ENCODE data around the gene STMN3.
"Not testable (repeated sequence)": the region's sequence is repeated elsewhere in the genome, so short reads cannot be mapped to it uniquely, and the experiment has no call there.

Gene STMN3

DNA sequence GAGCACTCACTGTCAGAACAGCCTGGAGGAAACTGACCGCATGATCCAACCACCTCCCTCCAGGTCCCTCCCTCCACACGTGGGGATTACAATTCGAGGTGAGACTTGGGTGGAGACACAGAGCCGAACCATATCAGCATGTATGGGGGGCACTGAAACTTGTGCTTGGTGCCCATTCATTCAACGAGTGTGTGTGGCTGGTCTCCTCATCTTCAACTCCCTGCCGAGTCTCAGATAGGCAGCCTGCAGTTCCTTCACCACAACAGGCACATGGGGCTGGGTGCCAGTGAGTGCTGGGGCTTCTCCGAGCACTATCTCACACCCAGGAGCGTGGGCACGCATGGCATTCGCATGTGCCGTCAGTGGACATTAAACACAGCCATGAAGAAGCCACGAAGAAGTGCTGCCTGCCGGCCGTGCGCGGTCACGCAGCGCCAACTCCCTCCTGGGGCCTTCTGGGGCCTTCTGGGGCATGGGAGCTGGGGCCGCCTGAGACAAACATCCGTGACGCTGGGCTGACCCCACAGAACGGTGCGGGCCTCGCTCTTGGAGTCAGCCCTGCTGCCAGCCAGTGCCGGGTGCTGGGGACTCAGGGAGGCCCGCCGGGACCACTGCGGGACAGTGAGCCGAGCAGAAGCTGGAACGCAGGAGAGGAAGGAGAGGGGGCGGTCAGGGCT lies 4.2 kb upstream of the STMN3 start:
- DNase-seq (ENCODE audit: low read depth) = no peak

DNA sequence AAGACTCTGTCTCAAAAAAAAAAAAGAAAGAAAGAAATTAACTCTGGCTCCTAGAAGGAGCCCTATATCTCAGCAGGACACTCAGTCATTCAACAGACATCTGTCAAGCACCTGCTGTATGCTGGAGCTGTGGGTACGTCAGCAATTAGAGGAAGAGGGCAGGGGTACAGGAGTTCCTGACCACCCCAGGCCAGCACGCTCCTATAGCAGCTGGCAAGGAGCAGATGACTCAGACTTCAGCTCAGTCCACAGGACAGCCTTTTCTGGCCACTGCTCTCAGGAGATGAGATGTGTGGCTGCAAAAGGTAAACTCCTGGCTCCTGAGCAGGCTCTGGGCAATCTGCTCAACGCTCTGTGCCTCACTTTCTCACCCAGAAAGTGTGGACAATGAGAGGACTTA lies 3.2 kb upstream of the STMN3 start:
- no peak for DNase-seq (ENCODE audit: low read depth)

DNA sequence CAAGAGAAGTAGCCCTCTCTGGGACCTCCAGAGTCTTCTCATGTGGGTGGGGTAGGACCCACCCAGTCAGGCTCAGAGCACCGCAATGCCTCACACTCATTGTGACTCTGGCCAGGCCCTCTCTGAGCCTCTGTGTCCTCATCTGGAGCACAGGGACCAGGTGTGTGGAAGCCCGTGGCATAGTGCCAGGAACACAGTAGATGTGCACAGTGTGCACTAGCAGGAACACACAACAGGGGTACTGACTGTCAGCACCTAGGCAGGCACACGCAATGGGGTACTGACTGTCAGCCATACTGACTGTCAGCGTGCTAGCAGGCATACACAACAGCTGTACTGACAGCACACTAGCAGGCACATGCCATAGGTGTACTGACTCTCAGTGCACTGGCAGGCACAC lies 2.0 kb upstream of the STMN3 start:
- no peak for DNase-seq (ENCODE audit: low read depth)

DNA sequence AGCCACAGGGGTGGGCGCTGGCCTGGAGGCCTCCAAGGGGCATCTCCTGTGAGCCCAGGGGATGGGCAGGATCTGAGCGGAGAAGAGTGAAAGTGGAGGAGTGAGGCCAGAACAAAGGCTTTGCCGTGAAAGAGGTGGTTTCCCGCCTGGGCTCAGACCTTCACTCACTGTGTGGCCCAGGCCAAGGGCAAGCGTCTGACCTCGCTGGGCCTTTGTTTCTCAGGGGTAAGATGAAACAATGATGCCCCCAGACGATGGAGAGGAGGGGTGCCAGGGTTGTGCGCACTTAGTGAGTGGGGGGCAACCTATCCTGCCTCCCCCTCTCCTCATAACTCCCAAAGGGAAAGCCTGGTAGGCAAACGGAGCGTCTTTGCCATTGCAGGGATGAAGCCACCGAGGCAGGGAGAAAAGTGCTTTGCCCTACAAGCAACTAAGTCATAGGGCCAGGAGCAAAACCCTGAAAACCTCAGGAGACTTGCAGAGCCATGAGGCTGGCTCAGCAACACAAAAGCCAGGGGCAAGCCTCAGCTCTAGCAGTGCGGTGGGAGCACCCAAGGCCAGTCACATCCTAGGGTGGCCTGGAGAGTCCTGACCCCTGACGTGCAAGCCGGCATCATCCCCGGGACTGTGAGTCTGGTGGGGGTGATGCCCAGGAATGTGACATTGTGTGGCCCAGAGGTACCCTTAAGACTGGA lies 897 bp upstream of the STMN3 start:
- DNase-seq (ENCODE audit: low read depth) = no peak

DNA sequence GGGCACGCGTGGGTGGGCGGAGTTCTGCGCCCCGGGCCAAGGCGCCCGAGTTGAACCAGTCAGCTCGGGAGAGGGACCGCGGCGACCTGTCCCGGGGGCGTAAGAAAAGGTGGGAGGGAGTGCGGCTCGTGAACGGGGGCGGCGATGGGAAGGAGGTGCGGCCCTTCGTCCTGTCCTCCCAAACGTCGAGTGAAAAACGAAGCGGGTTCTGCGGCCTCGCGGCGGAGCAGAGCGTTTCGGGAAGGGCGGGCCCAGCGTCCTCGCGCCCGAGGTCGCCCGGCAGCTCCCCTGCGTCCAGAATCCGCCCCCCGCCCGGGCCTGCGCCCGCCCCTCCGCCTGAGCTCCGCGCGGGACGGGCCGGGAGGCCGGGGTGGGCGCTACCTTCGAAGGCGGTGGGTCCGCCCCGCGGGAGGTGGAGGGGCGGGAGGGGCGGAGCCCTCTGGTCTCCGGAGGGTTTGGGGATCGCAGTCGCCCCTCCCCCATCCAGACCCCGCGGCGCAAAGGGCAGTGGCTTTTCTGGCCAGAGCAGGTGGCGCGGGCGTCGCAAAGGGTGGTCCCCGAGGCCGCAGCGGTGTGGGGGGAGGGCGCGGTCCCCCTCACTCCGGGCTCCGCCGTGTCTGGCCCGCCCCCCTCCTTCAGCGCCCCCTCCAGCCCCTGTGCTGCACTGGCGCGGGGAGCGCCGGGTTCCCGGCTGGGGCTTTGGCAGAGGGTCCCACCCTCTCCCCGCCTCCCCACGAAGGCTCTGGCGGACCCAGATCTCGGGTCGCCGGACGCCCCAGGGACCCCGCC lies 838 bp downstream of the STMN3 start:
- no peak for DNase-seq (ENCODE audit: low read depth)

DNA sequence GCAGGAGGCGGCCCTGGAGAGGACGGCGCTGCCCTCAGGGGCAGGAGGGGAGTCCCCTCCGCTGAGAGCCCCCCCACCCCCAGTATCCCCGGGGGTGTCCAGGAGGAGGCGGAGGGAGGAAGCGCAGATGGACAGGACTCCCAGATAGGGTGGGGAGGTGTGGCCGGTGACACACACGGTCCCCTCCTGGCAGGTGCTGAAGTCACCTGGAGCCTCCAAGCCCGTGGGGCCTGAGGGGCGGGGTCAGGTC lies 1.4 kb downstream of the STMN3 start:
- DNase-seq (ENCODE audit: low read depth) = no peak

DNA sequence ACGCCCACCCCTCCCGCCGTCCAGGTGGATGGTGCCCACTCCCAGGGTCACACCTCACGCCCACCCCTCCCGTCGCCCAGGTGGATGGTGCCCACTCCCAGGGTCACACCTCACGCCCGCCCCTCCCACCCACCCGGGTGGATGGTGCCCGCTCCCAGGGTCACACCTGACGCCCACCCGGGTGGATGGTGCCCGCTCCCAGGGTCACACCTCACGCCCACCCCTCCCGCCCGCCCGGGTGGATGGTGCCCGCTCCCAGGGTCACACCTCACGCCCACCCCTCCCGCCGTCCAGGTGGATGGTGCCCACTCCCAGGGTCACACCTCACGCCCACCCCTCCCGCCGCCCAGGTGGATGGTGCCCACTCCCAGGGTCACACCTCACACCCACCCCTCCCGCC lies 2.7 kb downstream of the STMN3 start:
- DNase-seq (ENCODE audit: low read depth) = not testable (repeated sequence)

DNA sequence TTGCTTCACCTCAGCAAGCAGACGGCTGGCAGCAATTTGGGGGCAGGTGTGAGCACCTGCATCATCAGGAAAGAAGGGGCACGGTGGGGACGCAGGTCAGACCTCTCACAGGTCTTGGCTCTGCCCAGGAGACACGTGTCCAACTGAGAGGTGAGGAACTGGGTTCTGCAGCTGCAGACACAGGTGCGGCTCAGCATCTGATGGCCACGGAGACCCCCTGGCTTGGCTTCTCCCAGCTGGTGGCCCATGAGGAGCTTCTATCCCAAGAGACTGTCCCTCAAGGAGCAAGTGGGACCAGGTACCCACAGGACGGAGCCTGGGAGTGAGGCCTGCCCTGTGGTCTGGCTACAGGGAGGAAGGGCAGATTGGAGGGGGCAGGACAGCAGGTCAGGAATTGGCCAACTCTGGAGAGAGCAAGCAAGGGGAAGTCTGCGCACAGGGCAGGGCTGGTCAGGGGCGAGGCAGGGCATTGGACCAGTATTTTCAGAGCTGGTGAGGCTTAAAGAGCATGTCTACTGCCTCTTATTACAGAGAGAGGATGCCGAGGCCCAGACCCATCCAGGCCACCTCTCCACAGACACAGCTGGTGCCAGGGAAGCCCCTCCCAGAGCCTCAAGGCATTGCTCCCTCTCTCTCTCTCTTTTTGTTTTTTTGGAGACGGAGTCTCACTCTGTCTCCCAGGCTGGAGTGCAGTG lies 4.2 kb downstream of the STMN3 start:
- DNase-seq (ENCODE audit: low read depth) = no peak

DNA sequence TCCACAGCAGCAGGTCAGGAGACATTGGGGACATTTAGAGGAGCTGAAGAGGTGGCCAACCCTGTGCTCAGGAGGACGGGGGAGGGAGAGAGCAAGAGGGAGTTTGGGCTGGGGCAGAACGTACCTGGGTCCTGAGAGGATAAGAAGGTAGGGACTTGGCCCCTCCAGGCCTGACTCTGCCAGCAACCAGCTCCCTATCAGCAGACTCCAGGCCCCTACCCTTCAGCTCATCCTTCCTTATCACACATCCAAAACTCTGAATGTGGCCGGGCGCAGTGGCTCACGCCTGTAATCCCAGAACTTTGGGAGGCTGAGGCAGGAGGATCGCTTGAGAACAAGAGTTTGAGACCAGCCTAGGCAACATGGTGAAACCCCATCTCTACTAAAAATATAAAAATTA lies 5.0 kb downstream of the STMN3 start:
- no peak for DNase-seq (ENCODE audit: low read depth)

DNA sequence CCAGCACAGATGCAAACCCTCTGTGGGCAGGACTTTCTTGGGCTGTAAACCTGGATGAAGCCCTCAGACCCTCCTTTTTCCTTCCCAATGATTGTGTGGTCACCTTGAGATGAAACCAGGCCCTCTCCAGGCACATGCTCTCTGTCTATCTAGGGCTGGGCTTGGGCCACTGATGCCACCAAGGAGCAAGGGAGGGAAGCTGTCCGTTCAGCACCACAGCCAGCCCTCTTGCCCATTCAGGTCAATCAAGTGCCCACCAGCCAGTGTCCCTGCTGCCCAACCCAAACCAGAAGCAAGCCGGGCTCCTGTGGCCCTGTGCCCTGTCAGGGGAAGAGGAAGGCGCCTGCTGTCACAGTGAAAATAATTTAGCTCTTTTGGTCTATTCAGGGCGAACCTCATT lies 8.0 kb downstream of the STMN3 start:
- DNase-seq (ENCODE audit: low read depth) = no peak

DNA sequence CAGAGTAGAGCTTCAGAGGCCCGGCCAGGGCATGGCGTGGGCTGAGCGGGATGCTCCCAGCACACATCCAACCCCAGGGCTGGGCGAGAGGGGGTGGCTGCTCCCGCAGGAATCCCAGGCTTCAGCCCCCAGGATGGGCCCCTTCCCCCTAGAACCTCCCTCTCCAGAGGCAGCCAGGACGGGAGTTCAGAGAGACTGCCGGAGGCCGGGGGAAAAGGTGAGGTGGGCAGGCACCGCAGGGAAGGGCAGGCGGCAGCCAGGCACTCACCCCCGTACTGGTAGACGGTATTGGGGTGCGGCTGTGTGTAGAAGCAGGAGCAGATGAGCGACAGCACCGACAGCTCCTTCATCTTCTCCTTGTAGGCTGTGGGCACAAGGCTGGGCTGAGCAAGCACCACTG lies 9.3 kb downstream of the STMN3 start:
- no peak for DNase-seq (ENCODE audit: low read depth)

DNA sequence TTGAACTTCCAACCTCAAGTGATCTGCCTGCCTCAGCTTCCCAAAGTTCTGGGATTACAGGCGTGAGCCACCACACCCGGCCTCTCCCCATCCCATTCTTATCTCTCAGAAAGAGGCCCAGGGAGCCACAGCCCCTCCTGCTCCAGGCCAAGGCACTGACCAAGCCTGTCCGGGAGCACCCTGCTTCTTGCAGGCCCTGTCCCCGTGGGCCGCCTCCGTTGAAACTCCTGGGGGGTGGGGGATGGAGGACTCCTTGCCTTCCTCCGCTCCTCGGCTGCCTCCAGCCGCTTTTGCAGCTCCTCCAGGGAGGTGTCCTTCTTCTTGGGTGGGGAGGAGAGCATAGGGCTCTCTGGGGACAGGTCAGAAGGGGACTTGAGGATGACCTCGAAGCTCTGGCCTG lies 9.7 kb downstream of the STMN3 start:
- DNase-seq (ENCODE audit: low read depth) = no peak

DNA sequence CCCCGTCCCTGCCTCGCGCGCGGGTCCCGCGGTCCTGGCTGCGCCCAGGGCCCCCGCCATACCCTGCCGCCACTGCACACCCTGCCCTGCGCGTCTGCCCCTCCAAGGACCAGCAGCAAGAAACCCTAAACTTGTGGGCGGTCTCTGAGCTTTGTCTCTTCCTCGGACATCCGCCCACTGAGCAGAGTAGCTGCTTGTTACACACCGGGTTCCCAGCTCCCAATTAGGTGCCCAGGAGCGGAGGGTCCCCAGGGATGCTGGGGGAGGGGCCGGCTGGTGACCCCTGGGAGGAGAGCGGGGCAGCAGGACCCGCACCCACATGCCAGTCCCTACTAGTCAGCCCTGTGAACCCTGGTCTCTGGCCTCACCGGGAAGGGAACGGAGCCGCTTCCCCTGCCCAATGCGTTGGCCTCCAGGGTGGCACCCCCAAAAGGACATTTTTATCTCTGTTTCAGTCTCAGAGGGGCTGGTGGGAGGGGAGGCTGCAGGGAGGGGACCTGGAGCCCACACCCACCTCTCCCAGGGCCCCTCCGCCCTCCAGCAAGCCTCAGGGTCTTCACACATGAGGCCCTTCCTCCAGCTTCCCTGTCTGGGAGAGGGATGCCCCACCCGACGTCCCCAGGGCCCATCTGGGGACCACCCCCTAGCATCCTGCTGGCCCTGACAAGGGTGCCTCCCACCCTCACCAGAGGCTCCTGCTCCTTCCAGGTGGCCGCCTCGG lies 10.5 kb downstream of the STMN3 start:
- DNase-seq (ENCODE audit: low read depth) = no peak

DNA sequence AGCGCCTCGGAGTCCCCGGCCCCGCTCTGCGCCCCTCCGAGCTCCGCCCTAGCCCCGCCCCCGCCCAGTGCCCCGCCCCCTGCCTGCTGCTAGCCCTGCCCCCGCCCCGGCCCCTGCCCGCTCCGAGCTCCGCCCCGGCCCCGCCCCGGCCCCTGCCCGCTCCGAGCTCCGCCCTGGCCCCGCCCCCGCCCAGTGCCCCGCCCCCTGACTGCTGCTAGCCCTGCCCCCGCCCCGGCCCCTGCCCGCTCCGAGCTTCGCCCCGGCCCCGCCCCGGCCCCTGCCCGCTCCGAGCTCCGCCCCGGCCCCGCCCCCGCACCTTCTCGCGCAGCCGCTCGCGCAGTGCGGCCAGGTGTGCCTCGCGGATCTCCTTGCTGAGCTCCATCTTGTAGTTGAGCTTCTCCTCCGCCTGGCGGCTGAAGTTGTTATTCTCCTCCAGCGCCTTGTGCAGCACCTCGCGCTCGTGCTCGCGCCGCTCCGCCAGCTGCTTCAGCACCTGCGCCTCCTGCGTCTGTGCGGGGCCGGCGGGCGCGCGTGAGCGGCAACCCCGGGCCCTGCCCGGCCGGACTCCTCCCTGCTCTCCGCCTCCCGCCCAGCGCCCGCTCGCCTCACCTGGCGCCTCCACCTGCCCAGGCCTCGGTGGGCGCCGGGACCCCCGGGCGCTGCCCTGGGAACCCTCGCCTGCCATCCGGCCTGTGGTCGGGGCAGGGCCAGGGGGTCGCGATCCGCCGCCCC lies 11.3 kb downstream of the STMN3 start:
- peak; percentile 98 for DNase-seq (ENCODE audit: low read depth)

DNA sequence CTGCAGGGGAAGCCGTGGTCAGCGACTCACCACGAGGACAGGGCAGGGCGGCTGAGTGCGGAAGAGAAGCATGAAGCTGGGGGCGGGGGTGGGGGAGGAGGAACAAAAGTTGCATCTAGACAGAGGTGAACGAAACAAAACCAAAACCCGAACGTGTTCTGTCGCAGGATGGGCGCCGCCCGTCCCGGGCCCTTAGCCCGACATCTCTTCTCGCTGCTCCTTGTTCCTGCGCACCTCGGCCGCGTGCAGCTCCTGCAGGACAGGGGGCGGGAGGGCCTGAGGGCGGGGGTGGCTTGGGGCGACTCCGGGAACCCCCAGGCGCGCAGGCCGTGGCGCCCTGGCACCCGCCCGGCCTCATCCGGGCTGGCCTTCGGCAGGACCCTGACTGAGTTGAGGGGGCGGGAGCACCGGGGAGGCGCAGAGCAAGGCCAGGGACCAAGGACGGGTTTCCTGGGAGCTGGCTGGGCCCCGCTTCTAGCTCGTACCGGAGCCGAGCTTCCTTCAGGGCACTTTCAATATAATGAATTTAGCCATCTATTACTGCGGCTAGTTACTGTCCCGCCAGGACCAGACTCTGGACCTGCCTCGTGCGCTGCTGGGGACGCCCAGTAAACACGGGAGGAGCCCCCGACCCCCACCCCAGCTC lies 12.0 kb downstream of the STMN3 start:
- DNase-seq (ENCODE audit: low read depth) = no peak

DNA sequence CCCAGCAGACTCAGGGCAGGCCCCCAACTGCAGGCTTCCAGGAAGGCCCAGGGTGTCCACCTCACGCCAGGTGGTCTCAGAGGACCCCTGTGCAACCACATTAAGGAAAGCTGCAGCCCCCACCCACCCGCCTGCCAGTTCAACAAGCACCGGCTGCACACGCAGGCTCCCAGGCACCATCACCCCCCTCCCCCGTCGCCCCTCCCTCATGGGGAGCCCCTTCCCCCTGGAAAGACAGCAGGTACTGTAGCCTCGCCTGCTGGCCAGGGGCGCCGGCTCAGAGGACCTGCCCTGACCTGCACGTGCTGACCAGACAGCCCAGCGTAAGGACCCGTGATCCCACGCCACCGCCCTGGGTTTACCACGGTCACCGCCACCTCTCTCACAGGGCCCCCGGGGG lies 12.5 kb downstream of the STMN3 start:
- not testable (repeated sequence) for DNase-seq (ENCODE audit: low read depth)

DNA sequence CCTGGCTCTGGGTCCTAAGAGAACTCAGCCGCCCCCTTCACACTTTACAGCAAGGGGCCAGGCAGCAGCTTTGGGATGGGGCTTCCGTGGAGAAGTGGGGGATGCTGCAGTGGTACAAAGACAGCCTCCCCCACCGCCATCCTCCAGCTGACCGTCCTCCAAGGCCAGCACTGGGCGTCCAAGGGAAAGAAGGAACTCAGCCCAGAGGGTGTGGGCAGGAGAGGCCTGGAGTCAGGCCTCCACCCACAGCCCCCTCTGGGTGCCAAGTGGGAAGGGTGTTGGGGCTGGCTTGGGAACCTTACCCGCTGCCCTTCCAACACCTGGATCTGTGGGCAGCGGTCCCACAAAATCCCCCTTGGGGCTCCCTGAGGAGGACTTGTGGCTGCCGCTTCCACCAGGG lies 13.1 kb downstream of the STMN3 start:
- DNase-seq (ENCODE audit: low read depth) = no peak

DNA sequence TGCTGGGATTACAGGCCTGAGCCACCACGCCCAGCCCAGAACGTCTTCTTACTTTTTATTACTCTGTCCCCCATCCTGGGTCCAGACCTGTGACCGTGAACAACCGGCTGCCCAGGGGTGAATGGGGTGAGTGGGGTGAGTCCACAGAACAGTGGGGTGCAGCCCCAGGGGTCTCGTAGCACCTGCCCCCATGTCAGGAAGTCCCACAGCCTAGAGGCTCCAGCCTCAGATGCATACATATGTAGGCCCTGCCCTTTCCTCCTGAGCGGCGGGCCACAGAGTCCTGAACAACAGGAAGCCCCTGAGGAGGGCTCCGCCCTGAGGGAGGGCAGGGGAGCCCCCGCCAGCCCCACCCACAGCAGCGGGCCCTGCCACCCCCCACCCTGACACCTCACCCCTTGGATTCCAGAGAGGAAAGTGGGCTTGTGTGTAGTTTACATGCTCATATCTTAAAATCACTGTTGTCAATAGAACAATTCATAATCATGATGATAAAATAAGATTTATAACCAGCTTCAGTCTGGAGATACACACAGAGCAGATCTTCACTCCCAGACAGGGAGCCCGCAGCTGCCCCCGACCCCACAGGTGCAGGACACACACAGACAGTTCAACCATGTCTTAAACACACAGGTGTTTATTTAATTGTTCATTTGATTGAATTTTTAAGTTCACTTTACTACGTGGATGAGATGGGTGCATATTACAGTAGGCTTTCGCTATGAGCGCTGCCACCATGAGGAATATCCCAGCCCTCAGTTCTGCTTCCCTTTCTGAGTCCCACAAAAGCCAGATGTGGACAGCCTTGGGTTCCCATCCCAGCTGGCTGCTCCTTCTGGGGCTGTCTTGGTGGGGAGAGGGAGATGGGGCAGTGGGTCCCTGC lies 13.9 kb downstream of the STMN3 start:
- no peak for DNase-seq (ENCODE audit: low read depth)

DNA sequence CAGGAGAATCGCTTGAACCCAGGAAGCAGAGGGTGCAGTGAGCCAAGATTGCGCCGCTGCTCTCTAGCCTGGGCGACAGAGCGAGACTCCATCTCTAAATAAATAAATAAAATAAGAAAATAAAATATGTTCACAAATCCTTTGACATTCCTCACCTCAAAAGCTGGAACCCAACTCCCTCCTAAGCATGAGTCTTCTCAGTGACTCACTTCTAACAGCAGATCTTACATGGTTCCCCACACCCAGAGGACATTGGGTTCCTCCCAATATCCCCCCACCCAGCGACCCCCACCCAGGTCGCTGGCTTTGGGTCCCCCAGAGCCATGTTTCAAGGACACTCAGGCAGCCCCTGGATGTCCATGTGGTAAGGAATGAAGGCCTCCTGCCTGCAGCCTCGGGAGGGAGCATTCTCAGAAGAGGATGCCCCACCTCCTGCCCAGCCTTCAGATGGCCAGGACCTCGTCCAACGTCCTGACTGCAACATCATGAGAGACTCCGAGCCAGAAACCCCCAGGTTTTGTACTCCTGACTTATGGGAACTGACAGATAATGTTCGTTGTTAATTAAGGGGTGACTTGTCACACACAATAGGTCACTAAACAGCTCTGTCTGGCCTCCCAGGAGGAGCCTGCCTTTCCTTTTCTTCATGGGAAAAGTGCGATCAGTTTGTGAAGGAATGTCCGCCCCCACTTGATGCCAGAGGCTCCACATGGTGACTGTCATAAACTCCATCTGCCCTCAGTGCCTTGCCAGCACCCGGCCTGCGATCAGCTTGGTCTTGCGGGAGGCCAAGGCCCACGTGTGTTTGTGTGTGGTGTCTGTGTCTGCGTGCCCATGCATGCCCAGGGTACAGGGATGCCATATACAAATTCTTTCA lies 16.2 kb downstream of the STMN3 start:
- DNase-seq (ENCODE audit: low read depth) = no peak

All from stimulated activated CD8-positive, alpha-beta memory T cell treated with anti-CD3 and anti-CD28 coated beads, Interleukin-15, amount 100 ng/mL, for 24 hours (primary cell).